IPS-18a (cell line): Measurements from ENCODE around the gene C1QTNF4.

Experiments used
- H3K27ac ChIP-seq: one replicate; pipeline ENCODE4 v1.5.1; 2013; ENCODE audit warnings: low read length
- H3K27me3 ChIP-seq: one replicate; pipeline ENCODE4 v1.6.1; 2013; ENCODE audit warnings: mild to moderate bottlenecking, low read length; ENCODE audit not compliant: control insufficient read depth, insufficient read depth
- H3K36me3 ChIP-seq: one replicate; pipeline ENCODE4 v1.6.1; 2013; ENCODE audit warnings: low read depth, low read length; ENCODE audit not compliant: control insufficient read depth
- H3K4me1 ChIP-seq: one replicate; pipeline ENCODE4 v1.6.1; 2013; ENCODE audit warnings: low read depth, low read length; ENCODE audit not compliant: control insufficient read depth
- H3K4me3 ChIP-seq: one replicate; pipeline ENCODE4 v1.5.1; 2013; ENCODE audit warnings: low read length
- H3K9ac ChIP-seq: one replicate; pipeline ENCODE4 v1.6.1; 2013; ENCODE audit warnings: mild to moderate bottlenecking, low read length, moderate library complexity
- H3K9me3 ChIP-seq: one replicate; pipeline ENCODE4 v1.6.1; 2013; ENCODE audit warnings: low read depth, low read length; ENCODE audit not compliant: control insufficient read depth

The C1QTNF4 gene

DNA sequence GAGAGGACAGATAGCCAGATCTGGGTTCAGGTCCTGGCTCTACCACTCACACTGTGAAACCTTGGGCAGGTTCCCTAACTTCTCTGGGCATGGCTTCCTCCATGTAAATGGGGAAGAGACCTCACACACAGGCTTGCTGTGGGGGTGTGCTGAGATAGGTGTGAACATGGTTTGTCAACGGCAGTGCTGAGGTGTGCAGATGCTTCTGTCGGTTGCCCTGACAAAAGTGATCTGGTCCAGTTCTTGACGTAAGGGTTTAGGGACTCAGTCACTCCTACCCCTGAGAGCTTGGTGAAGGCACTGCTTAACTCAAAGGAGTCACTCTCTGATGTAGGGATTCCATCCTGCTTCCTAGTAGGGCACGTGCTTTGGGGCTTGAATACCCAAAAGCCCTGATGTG is 2.0 kb downstream of the C1QTNF4 start:
- no peaks in the 10 kb centered on the region for H3K9me3 ChIP-seq
- H3K27ac ChIP-seq: no peak overlapping the region
- H3K4me3 ChIP-seq: no peak overlapping the region
- peaks cover 41% of the 10 kb centered on the region for H3K27me3 ChIP-seq
- no peak overlapping the region for H3K9ac ChIP-seq
- H3K4me1 ChIP-seq: peaks cover 3% of the 10 kb centered on the region
- no peaks in the 10 kb centered on the region for H3K36me3 ChIP-seq

DNA sequence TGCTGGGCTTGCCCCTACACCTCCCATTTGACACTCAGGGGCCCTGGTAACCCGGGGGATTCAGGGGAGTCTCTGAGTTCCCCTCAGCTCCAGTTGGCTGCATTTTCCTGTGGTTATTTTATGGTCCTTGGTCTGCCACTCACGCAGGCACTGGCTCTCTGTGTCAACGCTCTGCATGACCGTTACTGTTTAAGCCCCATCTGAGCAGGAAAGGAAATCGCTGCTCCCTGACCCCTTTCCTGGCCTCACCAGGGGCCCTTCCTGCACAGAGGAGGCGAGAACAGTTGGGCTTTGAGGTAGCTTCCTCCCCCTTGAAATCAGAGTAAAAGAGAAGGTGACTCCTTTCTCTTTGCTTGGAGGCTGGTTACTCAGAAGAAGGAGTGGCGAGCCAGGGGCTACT is 2.4 kb downstream of the C1QTNF4 start:
- H3K4me1 ChIP-seq: peaks cover 3% of the 10 kb centered on the region
- no peak overlapping the region for H3K9ac ChIP-seq
- H3K36me3 ChIP-seq: no peaks in the 10 kb centered on the region
- H3K27me3 ChIP-seq: peaks cover 41% of the 10 kb centered on the region
- H3K9me3 ChIP-seq: no peaks in the 10 kb centered on the region
- no peak overlapping the region for H3K27ac ChIP-seq
- H3K4me3 ChIP-seq: no peak overlapping the region

GRCh38 chr11:47589977-47590861 is 4.0 kb downstream of the C1QTNF4 start:
- no peak overlapping the region for H3K4me3 ChIP-seq
- peaks cover 3% of the 10 kb centered on the region for H3K4me1 ChIP-seq
- H3K9me3 ChIP-seq: no peaks in the 10 kb centered on the region
- H3K27me3 ChIP-seq: peaks cover 33% of the 10 kb centered on the region
- no peaks in the 10 kb centered on the region for H3K36me3 ChIP-seq
- H3K9ac ChIP-seq: no peak overlapping the region
- no peak overlapping the region for H3K27ac ChIP-seq

GRCh38 chr11:47589584-47589976 is 4.6 kb downstream of the C1QTNF4 start:
- no peak overlapping the region for H3K9ac ChIP-seq
- H3K27ac ChIP-seq: no peak overlapping the region
- H3K9me3 ChIP-seq: no peaks in the 10 kb centered on the region
- peaks cover 27% of the 10 kb centered on the region for H3K27me3 ChIP-seq
- peaks cover under 1% of the 10 kb centered on the region for H3K36me3 ChIP-seq
- H3K4me3 ChIP-seq: no peak overlapping the region
- peaks cover 1% of the 10 kb centered on the region for H3K4me1 ChIP-seq

DNA sequence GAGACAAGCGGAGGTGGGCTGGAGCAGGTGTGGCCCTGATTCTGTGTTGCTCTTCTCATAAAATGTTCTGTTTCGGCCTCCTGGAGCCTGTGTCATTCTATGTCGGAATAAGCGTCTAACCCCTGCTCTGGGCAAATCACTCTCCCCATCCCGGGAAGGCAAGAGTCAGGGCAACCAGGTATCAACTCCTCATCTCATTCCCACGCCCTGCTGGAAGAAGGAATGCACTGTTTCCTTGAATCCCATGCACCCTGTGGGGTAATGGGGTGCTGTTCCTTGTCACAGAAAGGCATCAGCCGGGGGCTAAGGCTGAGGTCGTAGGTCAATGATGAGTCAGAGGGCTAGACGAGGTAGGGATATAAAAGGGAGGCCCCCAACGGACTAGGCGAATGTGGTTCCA is 5.1 kb downstream of the C1QTNF4 start:
- H3K4me1 ChIP-seq: no peaks in the 10 kb centered on the region
- H3K36me3 ChIP-seq: peaks cover 5% of the 10 kb centered on the region
- no peak overlapping the region for H3K4me3 ChIP-seq
- no peaks in the 10 kb centered on the region for H3K9me3 ChIP-seq
- H3K27ac ChIP-seq: no peak overlapping the region
- H3K9ac ChIP-seq: no peak overlapping the region
- peaks cover 23% of the 10 kb centered on the region for H3K27me3 ChIP-seq

GRCh38 chr11:47587723-47588326 is 6.4 kb downstream of the C1QTNF4 start:
- H3K9ac ChIP-seq: no peak overlapping the region
- peaks cover 12% of the 10 kb centered on the region for H3K27me3 ChIP-seq
- H3K27ac ChIP-seq: no peak overlapping the region
- H3K4me3 ChIP-seq: no peak overlapping the region
- no peaks in the 10 kb centered on the region for H3K9me3 ChIP-seq
- no peaks in the 10 kb centered on the region for H3K4me1 ChIP-seq
- peaks cover 18% of the 10 kb centered on the region for H3K36me3 ChIP-seq

DNA sequence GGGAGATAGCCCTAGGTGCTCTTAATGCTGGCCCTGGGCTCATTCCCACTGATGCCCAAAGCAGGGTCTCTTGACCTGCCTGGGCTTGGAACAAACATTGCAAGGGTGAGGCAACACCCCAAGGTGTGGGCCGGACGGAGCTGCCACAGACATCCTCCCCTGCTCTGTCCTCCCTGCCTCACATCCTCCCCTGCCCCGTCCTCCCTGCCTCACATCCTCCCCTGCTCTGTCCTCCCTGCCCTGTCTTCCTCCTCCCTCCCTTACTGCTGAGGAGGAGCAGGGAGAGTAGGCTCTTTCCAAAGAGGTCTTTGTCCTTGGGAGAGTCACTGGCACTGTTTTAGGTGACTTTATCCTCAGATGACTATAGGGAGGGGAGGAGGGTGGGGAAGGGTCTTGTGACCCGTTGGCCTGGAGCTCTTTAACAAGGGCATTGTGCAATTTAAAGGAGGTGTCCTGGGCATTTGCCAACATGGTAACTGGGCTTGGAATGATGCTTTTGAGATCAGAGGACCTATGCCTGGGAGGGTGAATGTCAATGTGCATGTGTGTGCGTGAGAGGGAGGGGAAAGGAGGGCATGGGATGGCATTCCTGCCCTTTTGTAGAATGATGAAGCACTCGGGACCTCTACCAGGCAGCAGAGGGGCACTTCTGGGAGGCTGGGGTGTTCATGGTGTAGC is 7.0 kb downstream of the C1QTNF4 start:
- no peak overlapping the region for H3K9ac ChIP-seq
- no peaks in the 10 kb centered on the region for H3K4me1 ChIP-seq
- peaks cover 6% of the 10 kb centered on the region for H3K27me3 ChIP-seq
- peaks cover 24% of the 10 kb centered on the region for H3K36me3 ChIP-seq
- no peak overlapping the region for H3K4me3 ChIP-seq
- no peaks in the 10 kb centered on the region for H3K9me3 ChIP-seq
- H3K27ac ChIP-seq: no peak overlapping the region

GRCh38 chr11:47586098-47586855 is 7.9 kb downstream of the C1QTNF4 start, which contains the start of gene FAM180B:
Gene FAM180B, plus strand, starts transcription at chr11:47586678. Its CDS starts 91 bp downstream, at chr11:47586769.
- Histone ChIP-seq H3K27me3 (no peaks in the 10 kb centered on the region), H3K9ac (no peak within 1 kb of the TSS), H3K4me1 (no peaks in the 10 kb centered on the region), H3K36me3 (peaks cover 33% of the 10 kb centered on the region), H3K9me3 (no peaks in the 10 kb centered on the region), H3K27ac (no peak within 1 kb of the TSS), H3K4me3 (no peak within 1 kb of the TSS)

DNA sequence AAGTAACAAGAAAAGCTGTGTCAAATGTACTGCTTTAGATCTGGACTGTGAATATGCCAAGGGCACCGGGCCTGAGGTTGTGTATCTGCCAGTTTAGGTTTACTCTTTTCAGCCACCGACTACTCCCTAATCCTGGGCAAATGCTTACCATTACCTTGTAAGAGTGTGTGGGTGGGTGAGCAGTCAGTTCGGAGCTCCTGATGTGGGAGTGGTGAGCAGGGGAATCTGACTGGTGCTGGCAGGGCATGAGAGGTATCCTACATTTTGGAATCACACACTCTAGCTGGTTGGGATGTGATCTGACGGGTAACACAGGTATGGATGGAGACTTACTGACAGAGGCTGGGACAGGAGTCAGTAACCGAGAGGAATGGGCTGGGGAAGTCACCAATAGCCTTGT is 10.4 kb downstream of the C1QTNF4 start:
- Histone ChIP-seq H3K36me3 (peaks cover 40% of the 10 kb centered on the region), H3K9me3 (no peaks in the 10 kb centered on the region), H3K4me3 (no peak overlapping the region), H3K9ac (no peak overlapping the region), H3K27me3 (no peaks in the 10 kb centered on the region), H3K4me1 (no peaks in the 10 kb centered on the region), H3K27ac (no peak overlapping the region)

DNA sequence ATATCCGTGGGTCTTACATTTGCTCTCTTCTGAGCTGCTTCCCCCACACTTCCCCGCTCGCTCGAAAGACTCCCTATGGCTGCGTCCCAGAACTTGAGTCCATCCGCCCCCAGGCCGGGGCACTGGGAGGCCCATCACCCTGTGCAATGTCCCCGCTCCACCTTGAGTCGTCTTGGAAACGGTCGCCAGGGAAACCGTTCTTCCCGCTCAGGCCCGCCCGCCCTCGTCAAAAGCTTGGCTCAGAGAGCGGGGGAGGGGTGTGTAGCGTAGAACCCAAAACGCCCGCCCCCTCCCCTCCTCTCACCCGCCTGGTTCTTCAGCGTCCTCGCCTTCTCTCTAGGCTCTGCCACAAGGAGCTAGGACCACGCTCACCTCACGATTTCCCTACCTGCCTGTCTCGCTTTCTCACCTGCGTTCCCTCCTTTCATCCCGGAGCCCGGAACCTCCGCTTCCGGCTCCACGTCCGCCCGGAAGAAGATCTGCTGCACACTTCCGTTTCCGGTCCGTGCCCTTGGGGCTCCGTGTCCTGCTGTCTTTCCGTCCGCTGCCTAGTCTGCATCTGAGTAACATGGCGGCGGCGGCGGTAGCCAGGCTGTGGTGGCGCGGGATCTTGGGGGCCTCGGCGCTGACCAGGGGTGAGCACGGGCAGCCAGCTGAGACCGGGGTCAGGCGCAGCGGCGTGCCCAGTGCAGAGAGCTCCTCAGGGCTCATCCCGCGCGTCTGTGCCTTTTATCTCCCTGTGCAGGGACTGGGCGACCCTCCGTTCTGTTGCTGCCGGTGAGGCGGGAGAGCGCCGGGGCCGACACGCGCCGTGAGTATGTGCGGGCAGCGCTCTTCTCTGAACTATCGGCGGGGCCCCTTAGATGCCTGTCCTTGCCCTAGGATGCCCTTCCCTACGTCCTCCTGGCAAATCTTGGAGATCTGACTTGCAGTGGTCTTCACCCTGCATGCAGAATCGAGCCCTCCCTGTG is 15.4 kb downstream of the C1QTNF4 start, which contains the start of the genes KBTBD4 and NDUFS3:
Gene KBTBD4, minus strand, starts transcription at position 447 of the 971 bp plus-strand sequence. Its CDS starts 19 bp downstream, at position 428.
Gene NDUFS3, plus strand, starts transcription at position 551 of the 971 bp plus-strand sequence. Its CDS starts 18 bp downstream, at position 569.
- H3K27me3 ChIP-seq: no peaks in the 10 kb centered on the region
- H3K9ac ChIP-seq: peak within 1 kb of the TSS; percentile 84
- H3K27ac ChIP-seq: peak within 1 kb of the TSS; percentile 91
- peaks cover 6% of the 10 kb centered on the region for H3K4me1 ChIP-seq
- peaks cover 37% of the 10 kb centered on the region for H3K36me3 ChIP-seq
- H3K9me3 ChIP-seq: no peaks in the 10 kb centered on the region
- H3K4me3 ChIP-seq: peak within 1 kb of the TSS; percentile 95
